Esophagus squamous epithelium (tissue), 5 donors: ENCODE measurements around the gene AP5M1. TPM values are rescaled to one million over a fixed set of nuclear protein-coding genes. Genes with fewer than 3 reads are reported as not detected.

ENCODE experiments used
- DNase-seq: peaks from one replicate; lab custom pipeline; 2025; lab: John Stamatoyannopoulos, UW
- H3K27ac ChIP-seq, 4 donors: fragments of 200-600 bp; sonication (generic); one replicate each; pipeline ENCODE4 v1.5.1; 2016 to 2019; ENCODE audit warnings: mild to moderate bottlenecking in 1 of 4
- H3K27me3 ChIP-seq, 4 donors: fragments of 200-600 bp; sonication (generic); 1 replicate in 3 of 4; 2 replicates in 1 of 4; pipeline versions ENCODE4 v1.5.1 to v1.6.0; 2017 to 2021; ENCODE audit warnings: antibody characterized with exemption in 1 of 4
- H3K36me3 ChIP-seq, 3 donors: fragments of 200-600 bp; sonication (generic); one replicate each; pipeline ENCODE4 v1.5.1; 2016 to 2019
- H3K4me1 ChIP-seq, 3 donors: fragments of 200-600 bp; sonication (generic); one replicate each; pipeline ENCODE4 v1.5.1; 2017 to 2019
- H3K4me3 ChIP-seq, 4 donors: fragments of 200-600 bp; sonication (generic); 1 replicate in 3 of 4; 2 replicates in 1 of 4; pipeline ENCODE4 v1.5.1; 2016 to 2019; ENCODE audit warnings: mild to moderate bottlenecking in 2 of 4, moderate library complexity in 1 of 4
- H3K9me3 ChIP-seq, 3 donors: fragments of 200-600 bp; sonication (generic); one replicate each; pipeline ENCODE4 v1.5.1; 2016 to 2019
- CTCF ChIP-seq, 6 experiments: fragments of 450-650 bp in 4 of 6; fragments of 200-600 bp in 2 of 6; sonication (generic) in 2 of 6; IDR thresholded peaks; one replicate each; pipeline ENCODE4 v1.5.1; 2016 to 2019; ENCODE audit warnings: antibody characterized with exemption in 6 of 6, mild to moderate bottlenecking in 4 of 6, moderate library complexity in 4 of 6
- POLR2A ChIP-seq, 4 donors: fragments of 450-650 bp; IDR thresholded peaks; one replicate each; pipeline ENCODE4 v1.6.1; 2017; ENCODE audit warnings: antibody characterized with exemption in 4 of 4, mild to moderate bottlenecking in 4 of 4, moderate library complexity in 3 of 4
- WGBS, 2 donors: methylation state at CpG; one replicate each; pipeline ENCODE4 v1.1.5; 2018; 5-methylcytosine and 5-hydroxymethylcytosine counted together
- intact Hi-C: fragments of 100-400 bp; cut with DNase I; formaldehyde crosslinking; loops from one replicate; pipeline ENCODE4 v1.15.0; 2022
- total RNA-seq, 4 donors: library from RNA; depleted of rRNA; stranded (reverse); fragments of >200 nt; gene quantifications; one replicate each; pipeline ENCODE4 v1.1.0, GENCODE V29; 2016
- donor health status: DM: yes; HTN: yes; CAD: no.

AP5M1 gene
- total RNA-seq, 4 donors from 2014 or later = 24.1 to 34.2 (median 31.7) TPM

- no peak for DNase-seq
- H3K27ac ChIP-seq = no peak overlapping the region
- intact Hi-C loops = no loop called here
- H3K4me3 ChIP-seq = no peak overlapping the region
- no peaks in the 10 kb centered on the region for H3K4me1 ChIP-seq
- WGBS, 2 donors = 46 to 56% methylated on average over 6 of the region's 6 CpGs
- no peaks in the 10 kb centered on the region for H3K27me3 ChIP-seq
- no peaks in the 10 kb centered on the region for H3K9me3 ChIP-seq
- peaks cover 0 to 52% (median 3%) of the 10 kb centered on the region in 3 donors for H3K36me3 ChIP-seq
- no peak for TF ChIP-seq POLR2A (IDR thresholded peaks at IDR 0.05)
- TF ChIP-seq CTCF (IDR thresholded peaks at IDR 0.05) = no peak
Observed at GRCh38 chr14:57291692-57292647, 23.2 kb downstream of the AP5M1 start.

GRCh38 chr14:57293866-57294837 lies 25.4 kb downstream of the AP5M1 start:
- H3K27ac ChIP-seq = no peak overlapping the region
- no peak for DNase-seq
- TF ChIP-seq POLR2A (IDR thresholded peaks at IDR 0.05) (no peak), CTCF (IDR thresholded peaks at IDR 0.05) (no peak)
- no peak overlapping the region for H3K4me3 ChIP-seq
- intact Hi-C loops = no loop called here
- 91 to 95% methylated on average over 1 of the region's 1 CpG for WGBS, 2 donors
- H3K9me3 ChIP-seq = no peaks in the 10 kb centered on the region
- H3K36me3 ChIP-seq = peaks cover 0 to 31% (median under 1%) of the 10 kb centered on the region in 3 donors
- no peaks in the 10 kb centered on the region for H3K27me3 ChIP-seq
- H3K4me1 ChIP-seq = no peaks in the 10 kb centered on the region

GRCh38 chr14:57295239-57295638 lies 26.5 kb downstream of the AP5M1 start:
- Histone ChIP-seq H3K27ac (no peak overlapping the region), H3K4me1 (no peaks in the 10 kb centered on the region), H3K27me3 (no peaks in the 10 kb centered on the region), H3K36me3 (peaks cover 0 to 20% (median 0%) of the 10 kb centered on the region in 3 donors), H3K4me3 (no peak overlapping the region), H3K9me3 (no peaks in the 10 kb centered on the region)
- intact Hi-C loops = no loop called here
- WGBS, 2 donors = 35% methylated on average over 1 of the region's 1 CpG
- no peak for DNase-seq
- TF ChIP-seq CTCF (IDR thresholded peaks at IDR 0.05) (no peak), POLR2A (IDR thresholded peaks at IDR 0.05) (no peak)

- H3K4me1 ChIP-seq = no peaks in the 10 kb centered on the region
- intact Hi-C loops = no loop called here
- DNase-seq = no peak
- no peaks in the 10 kb centered on the region for H3K27me3 ChIP-seq
- 69 to 84% methylated on average over 4 of the region's 4 CpGs for WGBS, 2 donors
- H3K27ac ChIP-seq = no peak overlapping the region
- H3K4me3 ChIP-seq = no peak overlapping the region
- H3K36me3 ChIP-seq = no peaks in the 10 kb centered on the region
- TF ChIP-seq CTCF (IDR thresholded peaks at IDR 0.05) = no peak
- no peak for TF ChIP-seq POLR2A (IDR thresholded peaks at IDR 0.05)
- no peaks in the 10 kb centered on the region for H3K9me3 ChIP-seq
Observed at GRCh38 chr14:57297852-57298251, 29.1 kb downstream of the AP5M1 start.
